Stimulated activated CD8-positive, alpha-beta memory T cell treated with anti-CD3 and anti-CD28 coated beads, Interleukin-4, amount 100 ng/mL, for 48 hours (primary cell): ENCODE measurements around the gene BCL7B.
"Not testable (repeated sequence)": the region's sequence is repeated elsewhere in the genome, so short reads cannot be mapped to it uniquely, and the experiment has no call there.

Experiments
- DNase-seq: peaks from one replicate; pipeline ENCODE4 v3.0.0-alpha.2; 2020

Gene BCL7B

GRCh38 chr7:73557397-73558257 lies at the start of gene BCL7B:
TSS of gene BCL7B (minus strand) at chr7:73557690. CDS start at chr7:73557578, 112 bp downstream.
- peak; percentile 79 for DNase-seq

GRCh38 chr7:73605601-73606220 lies 48.2 kb upstream of the BCL7B start:
- DNase-seq = no peak

GRCh38 chr7:73602721-73603651 lies 45.5 kb upstream of the BCL7B start:
- DNase-seq = no peak

GRCh38 chr7:73599916-73600315 lies 42.4 kb upstream of the BCL7B start:
- DNase-seq = no peak

- DNase-seq = no peak
These were observed 41.8 kb upstream of the BCL7B start for GRCh38 chr7:73599151-73599882.

GRCh38 chr7:73597978-73598782 lies 40.7 kb upstream of the BCL7B start:
- DNase-seq = no peak

- DNase-seq = no peak
These were observed 38.9 kb upstream of the BCL7B start for GRCh38 chr7:73596191-73597065.

- DNase-seq = no peak
These were observed 37.9 kb upstream of the BCL7B start for GRCh38 chr7:73595358-73595757.

- no peak for DNase-seq
These were observed 35.9 kb upstream of the BCL7B start for GRCh38 chr7:73593207-73594045.

GRCh38 chr7:73586911-73587310 lies 29.4 kb upstream of the BCL7B start:
- DNase-seq = no peak

GRCh38 chr7:73585196-73585595 lies 27.7 kb upstream of the BCL7B start:
- DNase-seq = no peak

- no peak for DNase-seq
These were observed 25.2 kb upstream of the BCL7B start for GRCh38 chr7:73582664-73583202.

- DNase-seq = not testable (repeated sequence)
These were observed 23.5 kb upstream of the BCL7B start for GRCh38 chr7:73581006-73581405.

- DNase-seq = peak; percentile 99
These were observed 21.0 kb upstream of the BCL7B start, which contains the start of gene TBL2 for GRCh38 chr7:73578342-73579128. TSS of gene TBL2 (minus strand) at chr7:73578579. CDS start at chr7:73578549, 30 bp downstream.

GRCh38 chr7:73577627-73578341 lies 20.3 kb upstream of the BCL7B start:
- DNase-seq = no peak

- no peak for DNase-seq
These were observed 16.3 kb upstream of the BCL7B start for GRCh38 chr7:73573791-73574190.

GRCh38 chr7:73573276-73573675 lies 15.8 kb upstream of the BCL7B start:
- no peak for DNase-seq

GRCh38 chr7:73572767-73573186 lies 15.3 kb upstream of the BCL7B start:
- DNase-seq = no peak
